GM10266 (cell line): Measurements from ENCODE around the gene TMEM156.
"Not testable (repeated sequence)": the region's sequence is repeated elsewhere in the genome, so short reads cannot be mapped to it uniquely, and the experiment has no call there.

Experiments
- DNase-seq: peaks from one replicate; pipeline ENCODE4 v3.0.0; 2012; ENCODE audit errors: extremely low spot score
- CTCF ChIP-seq: IDR thresholded peaks from 2 replicates; pipeline ENCODE4 v1.5.1; 2012; ENCODE audit warnings: mild to moderate bottlenecking, low read depth; ENCODE audit not compliant: control insufficient read depth, insufficient read depth; ENCODE audit errors: missing control alignments

Gene TMEM156

GRCh38 chr4:39043861-39044363, 11.7 kb upstream of the TMEM156 start:
- peak; percentile 35 for DNase-seq
- no peak for TF ChIP-seq CTCF

GRCh38 chr4:39043058-39043860, 11.1 kb upstream of the TMEM156 start:
- no peak for DNase-seq
- no peak for TF ChIP-seq CTCF

GRCh38 chr4:39042366-39042765, 10.2 kb upstream of the TMEM156 start:
- DNase-seq = no peak
- TF ChIP-seq CTCF = no peak

- DNase-seq = no peak
- TF ChIP-seq CTCF = no peak
Observed at GRCh38 chr4:39039108-39039507, 6.9 kb upstream of the TMEM156 start.

GRCh38 chr4:39037941-39038340, 5.7 kb upstream of the TMEM156 start:
- no peak for TF ChIP-seq CTCF
- DNase-seq = no peak

GRCh38 chr4:39037491-39037825, 5.2 kb upstream of the TMEM156 start:
- TF ChIP-seq CTCF = no peak
- DNase-seq = no peak

- no peak for TF ChIP-seq CTCF
- DNase-seq = no peak
Observed at GRCh38 chr4:39036172-39036571, 4.0 kb upstream of the TMEM156 start.

GRCh38 chr4:39031590-39032020, 604 bp downstream of the TMEM156 start:
- not testable (repeated sequence) for DNase-seq
